ENCODE measurements around the gene ANKRD13B.
"Not testable (repeated sequence)": the region's sequence is repeated elsewhere in the genome, so short reads cannot be mapped to it uniquely, and the experiment has no call there.

The ANKRD13B gene

DNA sequence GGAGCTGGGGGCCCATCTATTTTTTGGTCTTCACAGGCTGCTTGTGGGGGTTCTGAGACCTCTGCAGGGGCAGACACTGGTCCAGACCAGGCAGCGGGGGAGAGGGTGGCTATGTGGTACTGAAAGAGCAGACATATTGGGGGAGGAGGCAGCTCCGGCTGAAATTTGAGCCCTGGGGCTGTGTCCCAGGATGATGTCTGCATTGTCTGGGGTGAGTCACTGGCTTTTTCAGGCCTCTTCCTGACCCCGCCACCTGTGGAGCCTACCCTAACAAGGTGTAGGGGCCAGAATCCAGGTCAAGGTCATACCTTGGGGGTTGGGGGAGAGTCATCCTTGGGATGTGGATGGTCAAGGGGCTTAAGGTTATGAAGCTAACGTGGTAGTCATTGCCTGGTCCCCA, 27.3 kb downstream of the ANKRD13B start:
- no peak for FAIRE-seq

GRCh38 chr17:29620779-29621500, 28.0 kb downstream of the ANKRD13B start:
- no peak for FAIRE-seq

DNA sequence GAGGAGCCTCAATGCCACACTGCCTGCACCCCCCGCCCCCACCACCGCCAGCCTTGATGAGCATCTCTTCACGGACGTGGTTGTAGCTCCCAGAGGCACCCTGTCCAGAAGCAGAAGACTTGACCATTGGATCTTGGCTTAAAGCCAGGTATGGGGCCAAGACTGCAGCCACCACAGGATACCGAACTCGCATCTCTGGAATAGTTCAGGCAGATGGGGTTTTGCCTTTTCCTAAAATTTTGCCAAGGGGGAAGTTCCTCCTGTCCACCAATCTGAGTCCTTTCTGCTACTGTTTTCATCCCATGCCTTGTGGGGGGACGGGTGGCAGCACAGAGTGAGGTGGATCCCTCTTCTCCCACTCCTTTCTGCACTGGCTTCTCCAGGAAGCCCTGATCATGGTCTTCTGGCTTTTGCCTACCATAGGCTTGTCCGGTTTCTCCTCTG, 28.8 kb downstream of the ANKRD13B start:
- FAIRE-seq, result no peak

GRCh38 chr17:29622337-29623282, 29.7 kb downstream of the ANKRD13B start, which contains the start of gene CORO6:
TSS of gene CORO6 (minus strand) at chr17:29622912. CDS start at chr17:29621421, 1,491 bp downstream.
- no peak for FAIRE-seq

DNA sequence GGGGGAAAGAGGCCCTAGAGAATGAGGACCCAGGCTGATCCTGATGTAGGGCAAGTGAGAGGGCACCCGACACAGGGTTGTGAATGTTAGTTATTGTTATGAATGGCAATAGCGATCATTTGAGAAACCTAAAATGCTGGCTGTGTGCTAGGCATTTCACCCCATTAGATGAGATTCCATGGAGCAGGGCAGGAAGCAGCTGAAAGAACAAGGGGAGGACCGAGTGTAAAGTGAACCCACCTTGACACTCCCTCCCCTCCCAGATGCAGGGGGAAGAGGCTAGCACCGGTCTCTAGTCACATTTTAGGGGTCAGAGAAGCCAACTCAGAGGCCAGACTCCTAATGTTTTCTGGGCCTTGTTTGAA, 30.3 kb downstream of the ANKRD13B start:
- FAIRE-seq, result no peak

GRCh38 chr17:29624586-29624985, 31.7 kb downstream of the ANKRD13B start:
- no peak for FAIRE-seq

DNA sequence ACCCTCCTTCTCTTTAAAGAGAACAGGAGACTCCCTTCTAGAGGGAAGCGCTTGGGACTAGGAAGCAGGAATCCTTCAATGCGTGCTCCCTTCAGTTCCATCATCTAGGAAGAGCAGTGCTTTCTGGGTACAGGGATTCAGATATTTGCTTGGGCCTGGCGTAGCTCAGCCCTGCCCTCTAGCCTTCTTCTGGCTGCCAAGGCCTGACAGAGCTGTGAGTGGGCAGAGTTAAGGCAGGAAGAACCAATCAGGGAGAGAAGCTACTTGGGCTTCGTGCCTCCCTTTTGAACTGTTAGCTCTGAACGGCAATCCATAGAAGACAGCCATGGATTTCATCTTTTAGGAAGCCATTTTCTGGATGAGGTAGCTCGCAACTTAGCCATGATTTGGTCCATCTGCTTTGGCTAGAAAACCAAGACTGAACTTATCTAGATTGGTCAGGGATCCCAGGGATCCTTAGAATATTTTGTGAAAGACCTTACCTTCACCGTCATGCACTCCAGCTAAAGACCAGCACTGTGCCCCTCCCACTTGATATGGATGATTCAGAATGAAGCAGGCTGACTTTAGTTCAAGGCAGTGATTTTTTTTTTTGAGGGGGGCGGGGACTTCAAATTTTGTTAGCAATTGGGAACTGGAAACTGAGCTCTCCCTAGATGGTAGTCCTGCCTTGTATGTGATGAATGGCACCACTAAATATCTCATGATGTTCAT, 32.3 kb downstream of the ANKRD13B start:
- no peak for FAIRE-seq

DNA sequence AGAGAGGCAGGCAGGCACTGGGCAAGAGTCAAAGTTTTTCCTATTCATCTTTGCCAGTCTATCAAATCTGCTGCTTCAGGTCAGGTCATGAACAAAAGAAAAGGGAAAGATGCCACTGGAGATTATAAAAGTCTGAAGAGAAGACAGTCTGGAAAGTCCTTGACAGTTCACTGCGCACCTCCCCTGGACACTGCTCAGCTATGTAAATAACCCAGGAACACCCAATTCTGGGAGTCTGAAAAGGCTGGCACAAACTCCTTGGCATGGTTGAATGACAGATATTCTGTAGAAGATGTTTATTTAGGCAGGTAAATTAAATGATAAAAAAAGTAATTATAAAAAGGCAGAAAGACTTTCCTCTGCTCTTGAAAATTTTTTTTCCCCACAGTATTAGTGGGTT, 35.0 kb downstream of the ANKRD13B start:
- no peak for FAIRE-seq

GRCh38 chr17:29628644-29629043, 35.7 kb downstream of the ANKRD13B start:
- FAIRE-seq, result no peak

DNA sequence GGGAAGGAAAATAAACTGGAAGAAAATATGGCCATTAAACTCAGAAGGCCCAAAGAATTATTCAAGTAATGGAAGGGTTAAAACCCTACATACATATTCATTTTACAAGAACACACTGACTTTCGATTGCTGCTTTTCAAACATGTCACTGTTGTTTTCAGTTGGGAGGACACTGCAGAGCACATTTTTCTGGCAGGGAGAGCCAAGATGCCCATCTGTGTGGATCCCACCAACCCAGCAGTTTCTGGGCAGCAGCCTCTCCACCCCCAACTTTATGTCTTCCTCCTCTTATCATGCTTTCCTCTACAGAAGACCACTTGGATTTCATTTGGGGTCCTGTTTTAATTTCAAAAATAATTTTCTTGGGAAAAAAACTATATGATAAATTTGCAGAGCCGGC, 36.9 kb downstream of the ANKRD13B start:
- FAIRE-seq, result no peak

DNA sequence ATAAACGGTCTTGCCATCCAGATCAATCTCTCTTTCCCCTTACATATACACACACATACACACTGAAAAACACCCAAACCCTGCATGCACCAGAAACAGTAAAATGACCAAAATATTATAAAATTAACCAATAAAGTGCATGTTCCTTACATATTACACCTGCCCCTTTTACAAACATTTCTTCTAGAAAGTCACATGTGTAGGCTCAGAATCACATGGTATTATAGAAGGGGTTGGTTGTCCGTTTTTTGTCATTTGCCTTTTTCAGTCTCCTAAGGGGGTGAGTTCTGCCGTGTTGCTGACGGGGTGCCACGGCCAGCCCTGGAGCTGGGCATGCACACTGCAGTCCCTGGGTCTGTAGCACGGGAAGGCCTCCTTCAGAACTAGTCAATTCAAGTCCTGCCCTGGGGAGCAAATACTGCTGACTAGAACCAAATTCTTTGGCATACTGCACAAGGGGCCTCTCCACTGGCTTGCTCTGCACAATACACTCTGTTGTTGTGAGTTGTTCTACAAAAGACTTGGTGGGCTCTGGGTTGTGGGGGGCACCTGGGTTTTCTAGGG, 37.8 kb downstream of the ANKRD13B start:
- no peak for FAIRE-seq

DNA sequence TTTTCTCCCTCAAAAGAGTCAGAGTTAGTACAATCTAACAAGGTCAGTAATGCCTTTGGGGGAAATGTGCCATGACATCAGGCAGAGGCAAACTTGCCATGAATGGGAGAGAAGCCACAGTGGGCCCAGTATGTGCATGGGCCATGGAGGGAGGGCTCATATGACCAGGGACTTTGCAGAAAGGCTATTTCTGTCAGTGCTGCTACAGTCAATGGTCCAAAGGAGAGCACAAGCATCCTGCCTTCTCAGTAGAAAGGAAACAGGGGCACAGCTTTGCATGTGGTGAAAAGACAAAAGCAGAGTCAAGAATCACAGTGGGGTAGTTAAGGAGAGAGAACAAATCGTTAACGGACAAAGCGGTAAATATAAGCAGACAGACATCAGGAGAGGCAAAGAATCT, 41.0 kb downstream of the ANKRD13B start:
- no peak for FAIRE-seq

GRCh38 chr17:29640413-29640812, 47.5 kb downstream of the ANKRD13B start:
- no peak for FAIRE-seq

DNA sequence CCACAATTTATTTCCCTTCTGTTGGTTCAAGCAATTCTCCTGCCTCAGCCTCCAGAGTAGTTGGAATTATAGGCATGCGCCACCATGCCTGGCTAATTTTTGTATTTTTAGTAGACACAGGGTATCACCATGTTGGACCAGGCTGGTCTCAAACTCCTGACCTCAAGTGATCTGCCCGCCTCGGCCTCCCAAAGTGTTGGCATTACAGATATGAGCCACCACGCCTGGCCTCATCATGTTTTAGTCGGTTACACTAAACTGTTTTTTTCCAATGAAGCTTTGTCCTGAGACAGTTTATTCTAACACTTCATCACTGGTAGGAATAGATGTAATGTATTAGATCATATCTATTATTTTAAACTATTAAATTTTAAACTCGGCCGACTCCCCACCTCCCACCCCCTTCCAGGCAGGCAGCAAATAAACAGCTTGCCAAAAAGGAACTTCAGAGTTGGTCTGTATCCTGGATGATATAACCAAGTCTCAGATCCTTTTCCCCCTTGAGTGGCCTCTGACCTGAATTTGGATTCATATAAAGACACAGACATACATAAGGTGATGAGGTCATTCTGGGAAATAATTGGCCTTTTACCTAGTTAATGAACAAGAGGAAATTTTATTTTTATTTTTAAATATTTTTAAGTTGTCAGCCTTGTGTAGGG, 48.2 kb downstream of the ANKRD13B start:
- no peak for FAIRE-seq

- FAIRE-seq, result no peak
Measured at GRCh38 chr17:29642171-29642611, 49.3 kb downstream of the ANKRD13B start.

- FAIRE-seq, result no peak
Measured at GRCh38 chr17:29643817-29644160, 50.9 kb downstream of the ANKRD13B start.

DNA sequence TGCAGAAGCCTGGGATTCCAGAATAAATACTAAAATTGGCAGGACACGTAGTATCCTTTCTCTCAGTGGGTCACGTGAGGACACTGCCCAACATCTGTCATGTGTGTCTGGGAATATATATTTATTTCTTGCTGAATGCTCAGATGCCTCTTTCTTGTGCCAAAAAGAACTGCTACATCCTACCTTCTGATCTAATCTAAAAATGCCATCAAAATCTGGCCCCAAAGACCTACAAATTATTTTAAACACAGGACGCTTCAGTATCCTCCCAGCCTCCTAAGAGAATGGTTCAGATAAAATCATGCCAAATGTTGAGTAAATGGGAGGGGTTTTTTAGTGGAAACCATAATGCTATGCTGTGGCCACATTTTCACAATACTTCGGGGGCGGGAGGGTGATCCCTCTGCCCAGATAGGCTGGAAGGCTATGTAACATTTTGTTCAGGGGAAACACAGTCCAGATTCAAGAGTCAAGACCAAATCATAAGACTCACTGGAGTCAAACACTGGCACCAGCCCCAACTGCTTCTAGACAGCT, 52.7 kb downstream of the ANKRD13B start:
- FAIRE-seq, result no peak

DNA sequence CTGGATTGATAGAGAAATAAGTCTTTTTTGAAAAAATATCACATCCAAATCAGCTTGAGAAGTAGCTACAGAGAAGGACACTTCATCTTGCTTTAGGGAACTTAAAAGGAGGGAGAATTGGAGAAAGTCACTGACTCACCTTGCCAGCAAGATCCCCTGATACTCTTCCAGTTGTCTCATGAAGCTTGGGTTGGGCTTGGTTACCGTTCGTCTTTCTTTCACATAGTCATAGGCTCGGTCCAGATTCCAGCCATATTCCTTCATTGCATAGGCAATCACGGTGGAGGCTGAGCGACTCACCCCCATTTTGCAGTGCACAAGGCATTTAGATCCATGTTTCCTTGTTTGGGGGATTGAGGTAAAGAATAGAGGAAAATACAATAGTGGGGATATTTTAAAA, 55.1 kb downstream of the ANKRD13B start:
- FAIRE-seq, result no peak

- FAIRE-seq, result no peak
Measured at GRCh38 chr17:29649359-29649758, 56.4 kb downstream of the ANKRD13B start.

DNA sequence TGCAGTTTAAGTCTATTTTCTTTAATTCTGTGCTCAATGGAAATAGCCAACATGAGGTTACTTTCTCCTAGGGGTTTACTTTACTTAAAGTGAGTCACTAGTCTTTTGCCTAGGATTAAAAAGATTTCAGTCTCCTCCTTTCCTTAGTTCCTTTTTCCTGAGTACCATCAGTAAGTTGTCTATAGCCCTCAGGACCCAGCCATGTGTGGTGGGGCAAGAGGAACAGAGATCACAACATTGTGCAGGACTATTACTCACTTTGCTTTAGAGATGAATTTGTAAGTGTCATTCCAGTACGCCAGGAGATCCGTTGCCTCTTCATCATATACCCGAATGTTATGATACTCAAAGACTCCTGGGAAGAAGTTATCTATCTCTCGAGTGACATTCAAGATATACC, 57.5 kb downstream of the ANKRD13B start:
- no peak for FAIRE-seq

DNA sequence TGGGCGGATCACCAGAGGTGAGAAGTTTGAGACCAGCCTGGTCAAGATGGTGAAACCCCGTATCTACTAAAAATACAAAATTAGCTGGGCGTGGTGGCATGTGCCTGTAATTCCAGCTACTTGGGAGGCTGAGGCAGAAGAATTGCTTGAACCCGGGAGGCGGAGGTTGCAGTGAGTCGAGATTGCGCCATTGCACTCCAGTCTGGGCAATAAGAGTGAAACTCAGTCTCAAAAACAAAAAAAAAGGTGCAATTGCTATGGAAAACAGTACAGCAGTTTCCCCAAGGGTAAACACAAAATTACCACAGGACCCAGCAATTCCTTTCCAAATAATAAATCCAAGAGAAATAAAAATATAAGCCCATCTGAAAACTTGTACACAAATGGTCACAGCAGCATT, 59.0 kb downstream of the ANKRD13B start:
- FAIRE-seq, result not testable (repeated sequence)

- no peak for FAIRE-seq
Measured at GRCh38 chr17:29652976-29653375, 60.0 kb downstream of the ANKRD13B start.
